HCT116 (cell line): ENCODE data around the gene GRK6. TPM values are rescaled to one million over a fixed set of nuclear protein-coding genes. Genes with fewer than 3 reads are reported as not detected.

Experiments
- ATAC-seq: fragments of 200-7000 bp; cut with Tn5 transposase; 2 replicates; pipeline ENCODE4 v1.9.1; 2020; ENCODE audit warnings: mild to moderate bottlenecking, moderate library complexity
- BruUV-seq: library from RNA; stranded (reverse); fragments of 400-500 nt; replicated peaks from 2 replicates; lab custom pipeline; 2021; lab: Mats Ljungman, UMichigan
- CTCF ChIA-PET: fragments of 300-600 bp; sonication (Branson Sonifier 250); formaldehyde crosslinking; loops from one replicate; lab custom pipeline; 2021; ENCODE audit warnings: antibody characterized with exemption; lab: Charles Lee
- POLR2A ChIA-PET: fragments of 300-600, 350-600 bp; sonication (Branson Sonifier 250); formaldehyde crosslinking; loops from one replicate; lab custom pipeline; 2021; ENCODE audit warnings: antibody characterized with exemption; lab: Charles Lee
- RAD21 ChIA-PET, 2 experiments: fragments of 300-600 bp; sonication (Branson Sonifier 250); formaldehyde crosslinking; loops; one replicate each; lab custom pipeline; 2023; ENCODE audit warnings: low total read pairs in 2 of 2; ENCODE audit not compliant: uncharacterized antibody in 2 of 2, unreplicated experiment in 2 of 2, low non-redundant PET in 1 of 2; lab: Charles Lee
- DNase-seq: peaks from one replicate; pipeline ENCODE4 v3.0.0-alpha.2; 2010; ENCODE audit warnings: low read depth, low spot score
- H2AFZ ChIP-seq: fragments of 200-600 bp; shearing (Covaris generic), sonication (generic); 2 replicates; pipeline ENCODE4 v1.6.1; 2017; ENCODE audit warnings: low read depth, mixed run types, mixed read lengths, antibody characterized with exemption, low read length; ENCODE audit not compliant: poor library complexity, severe bottlenecking
- H3K27ac ChIP-seq: 2 replicates; pipeline ENCODE4 v1.5.1; 2012; ENCODE audit warnings: low read depth, low read length
- H3K27me3 ChIP-seq: fragments of 200-600 bp; sonication (generic); 2 replicates; pipeline ENCODE4 v1.6.1; 2016; ENCODE audit warnings: mixed run types, low read length, mixed read lengths; ENCODE audit not compliant: insufficient read depth
- H3K36me3 ChIP-seq, 2 experiments: fragments of 200-500 bp in 1 of 2; fragments of 200-600 bp in 1 of 2; sonication (Bioruptor generic) in 1 of 2; sonication (generic) in 1 of 2; 2 replicates each; pipeline versions ENCODE4 v1.5.1 to v1.6.1; 2014 to 2016; ENCODE audit warnings: low read length in 2 of 2, inconsistent platforms in 1 of 2, mixed read lengths in 1 of 2, mixed run types in 1 of 2; ENCODE audit not compliant: insufficient read depth in 2 of 2, control insufficient read depth in 1 of 2
- H3K4me1 ChIP-seq, 2 experiments: fragments of 200-600 bp in 1 of 2; sonication (generic) in 1 of 2; 2 replicates each; pipeline versions ENCODE4 v1.5.1 to v1.6.1; 2012 to 2017; ENCODE audit warnings: low read length in 2 of 2, inconsistent platforms in 1 of 2, mild to moderate bottlenecking in 1 of 2, mixed read lengths in 1 of 2, mixed run types in 1 of 2, moderate library complexity in 1 of 2; ENCODE audit not compliant: insufficient read depth in 2 of 2, control insufficient read depth in 1 of 2
- H3K4me2 ChIP-seq: fragments of 200-600 bp; sonication (generic); 2 replicates; pipeline ENCODE4 v1.6.1; 2017; ENCODE audit warnings: mixed run types, low read length, mixed read lengths
- H3K4me3 ChIP-seq, 2 experiments: fragments of 200-600 bp in 1 of 2; sonication (generic) in 1 of 2; replicated peaks in 1 of 2; 2 replicates each; pipeline ENCODE4 v1.5.1; 2011 to 2016; ENCODE audit warnings: low read length in 2 of 2, control low read depth in 1 of 2, low read depth in 1 of 2, mild to moderate bottlenecking in 1 of 2, mixed read lengths in 1 of 2, mixed run types in 1 of 2
- H3K79me2 ChIP-seq: fragments of 200-600 bp; sonication (generic); 2 replicates; pipeline ENCODE4 v1.6.1; 2017; ENCODE audit warnings: mild to moderate bottlenecking, mixed run types, low read length, moderate library complexity, mixed read lengths; ENCODE audit not compliant: insufficient read depth
- H3K9ac ChIP-seq: fragments of 200-600 bp; sonication (generic); 2 replicates; pipeline ENCODE4 v1.6.1; 2016; ENCODE audit warnings: low read length, mixed read lengths
- H3K9me2 ChIP-seq: fragments of 200-600 bp; sonication (generic), shearing (Covaris generic); 2 replicates; pipeline ENCODE4 v1.6.1; 2017; ENCODE audit warnings: mixed run types, mild to moderate bottlenecking, moderate library complexity; ENCODE audit not compliant: insufficient read depth
- H3K9me3 ChIP-seq, 2 experiments: fragments of 200-500 bp in 1 of 2; fragments of 200-600 bp in 1 of 2; sonication (Bioruptor generic) in 1 of 2; sonication (generic) in 1 of 2; 2 replicates each; pipeline ENCODE4 v1.6.1; 2014 to 2017; ENCODE audit warnings: low read length in 2 of 2, mixed read lengths in 2 of 2, inconsistent platforms in 1 of 2, low read depth in 1 of 2, mild to moderate bottlenecking in 1 of 2, mixed run types in 1 of 2, moderate library complexity in 1 of 2; ENCODE audit not compliant: control insufficient read depth in 1 of 2, insufficient read depth in 1 of 2
- H4K20me1 ChIP-seq: fragments of 200-600 bp; sonication (generic), shearing (Covaris generic); 2 replicates; pipeline ENCODE4 v1.6.1; 2017; ENCODE audit warnings: mixed run types, mild to moderate bottlenecking, moderate library complexity; ENCODE audit not compliant: insufficient read depth
- EGR1 ChIP-seq: IDR thresholded peaks from 2 replicates; pipeline ENCODE4 v1.6.1; 2012; ENCODE audit warnings: low read depth
- ELF1 ChIP-seq: IDR thresholded peaks from 2 replicates; pipeline ENCODE4 v1.6.1; 2012; ENCODE audit warnings: low read depth, borderline replicate concordance
- JUND ChIP-seq: IDR thresholded peaks from 2 replicates; pipeline ENCODE4 v1.6.1; 2012
- POLR2A ChIP-seq: IDR thresholded peaks from 2 replicates; pipeline ENCODE4 v1.7.0; 2011; ENCODE audit warnings: borderline replicate concordance; ENCODE audit not compliant: insufficient read depth, insufficient read length; ENCODE audit errors: extremely low read depth
- REST ChIP-seq: IDR thresholded peaks from 2 replicates; pipeline ENCODE4 v1.6.1; 2012; ENCODE audit warnings: low read depth
- SP1 ChIP-seq: IDR thresholded peaks from 2 replicates; pipeline ENCODE4 v1.6.1; 2012; ENCODE audit warnings: low read depth
- TCF7L2 ChIP-seq: IDR thresholded peaks from 2 replicates; pipeline ENCODE4 v1.7.0; 2011; ENCODE audit warnings: borderline replicate concordance, inconsistent platforms; ENCODE audit not compliant: insufficient read depth, insufficient read length; ENCODE audit errors: extremely low read depth
- YY1 ChIP-seq: IDR thresholded peaks from 2 replicates; pipeline ENCODE4 v1.6.1; 2011; ENCODE audit warnings: low read length, low read depth, moderate library complexity, mild to moderate bottlenecking; ENCODE audit not compliant: insufficient replicate concordance; ENCODE audit errors: extremely low read depth
- ZBTB33 ChIP-seq: IDR thresholded peaks from 2 replicates; pipeline ENCODE4 v1.6.1; 2011; ENCODE audit warnings: mild to moderate bottlenecking, low read length, moderate library complexity; ENCODE audit not compliant: insufficient replicate concordance; ENCODE audit errors: extremely low read depth
- ZNF274 ChIP-seq: fragments of 200-500 bp; sonication (Bioruptor generic); IDR thresholded peaks from 2 replicates; pipeline ENCODE4 v1.6.1; 2014; ENCODE audit warnings: mild to moderate bottlenecking, low read depth, low read length, inconsistent platforms
- intact Hi-C: fragments of 100-400 bp; cut with micrococcal nuclease; formaldehyde crosslinking; loops from 2 replicates; pipeline ENCODE4 v1.10.0; 2022
- total RNA-seq: library from RNA; stranded (reverse); gene quantifications from one replicate; pipeline ENCODE4 v1.2.1, GENCODE V29; 2021; ENCODE audit not compliant: unreplicated experiment

Gene GRK6
- total RNA-seq, 1 experiment from 2014 or later, result 89.3 TPM

GRCh38 chr5:177462021-177462670 is 35.7 kb downstream of the GRK6 start:
- ChIA-PET CTCF (no interaction called here), POLR2A (no interaction called here), RAD21 (no interaction called here)
- intact Hi-C loops, result no loop called here
- Histone ChIP-seq H2AFZ (no peak overlapping the region), H3K4me3 (no peak overlapping the region), H3K4me2 (no peak overlapping the region), H3K9ac (no peak overlapping the region), H3K79me2 (no peaks in the 10 kb centered on the region), H4K20me1 (no peaks in the 10 kb centered on the region), H3K9me3 (no peaks in the 10 kb centered on the region), H3K27ac (no peak overlapping the region; the same call in 1 of the 2 replicates), H3K36me3 (peaks cover 16 to 35% of the 10 kb centered on the region in 2 experiments; a peak in 3 of 4 replicates), H3K9me2 (no peaks in the 10 kb centered on the region), H3K27me3 (no peaks in the 10 kb centered on the region), H3K4me1 (peaks cover 2 to 4% of the 10 kb centered on the region in 2 experiments; a peak in 3 of 4 replicates)
- TF ChIP-seq REST (no peak), YY1 (no peak), TCF7L2 (no peak), ZBTB33 (no peak), JUND (no peak), ELF1 (no peak), POLR2A (no peak), ZNF274 (no peak), SP1 (no peak), EGR1 (no peak)
- BruUV-seq, result no TSS peak
- ATAC-seq, result no peak
- DNase-seq, result no peak
